ENCODE data around the gene HSPA8. TPM values are rescaled to one million over a fixed set of nuclear protein-coding genes. Genes with fewer than 3 reads are reported as not detected.

Gene HSPA8
- total and polyA plus RNA-seq, 2 experiments from 2014 or later, result 386 to 839 TPM

DNA sequence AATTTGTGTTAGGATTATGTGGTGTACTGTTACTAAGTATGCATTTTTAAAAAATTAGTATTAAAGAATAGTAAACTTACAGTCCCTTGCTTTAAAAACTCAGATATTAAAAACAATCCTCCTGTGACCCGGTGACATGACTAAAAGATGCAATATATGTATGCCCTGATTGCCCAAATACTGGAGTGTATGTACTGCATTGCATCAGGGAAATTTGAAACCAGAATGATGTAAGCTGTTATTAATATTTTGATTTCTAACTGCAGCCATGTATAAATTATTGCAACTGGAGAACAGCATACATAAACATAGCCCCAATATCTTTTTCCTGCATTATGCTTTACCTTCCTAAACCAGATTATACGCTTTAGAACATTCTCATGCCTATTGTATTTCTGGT is 3.7 kb upstream of the HSPA8 start:
- H3K27me3 ChIP-seq, result no peaks in the 10 kb centered on the region
- no peak overlapping the region for H3K27ac ChIP-seq
- peaks cover 17% of the 10 kb centered on the region for H3K4me1 ChIP-seq (ENCODE audit: low read depth)
- peak in 1 of 2 donors; percentile 64 for DNase-seq (ENCODE audit: low read depth in 1 of 2, low spot score in 1 of 2)
- no peak for TF ChIP-seq CTCF (IDR thresholded peaks at IDR 0.05; ENCODE audit: low read depth, low read length)
- H3K4me3 ChIP-seq, result no peak overlapping the region
- no peaks in the 10 kb centered on the region for H3K9me3 ChIP-seq (ENCODE audit: low read depth)
- H3K36me3 ChIP-seq, result peaks cover 2% of the 10 kb centered on the region

GRCh38 chr11:123063826-123064657 is 2.1 kb upstream of the HSPA8 start:
- peaks cover 18% of the 10 kb centered on the region for H3K36me3 ChIP-seq
- peak overlapping the region; percentile 100 for H3K27ac ChIP-seq
- no peaks in the 10 kb centered on the region for H3K9me3 ChIP-seq (ENCODE audit: low read depth)
- peaks cover 27% of the 10 kb centered on the region for H3K4me1 ChIP-seq (ENCODE audit: low read depth)
- TF ChIP-seq CTCF (IDR thresholded peaks at IDR 0.05; ENCODE audit: low read depth, low read length), result no peak
- H3K4me3 ChIP-seq, result peak overlapping the region; percentile 64
- no peak for DNase-seq (ENCODE audit: low read depth in 1 of 2, low spot score in 1 of 2)
- no peaks in the 10 kb centered on the region for H3K27me3 ChIP-seq

- no peak for TF ChIP-seq CTCF (IDR thresholded peaks at IDR 0.05; ENCODE audit: low read depth, low read length)
- peaks cover 26% of the 10 kb centered on the region for H3K36me3 ChIP-seq
- peak; percentile 52 to 74 for DNase-seq (ENCODE audit: low read depth in 1 of 2, low spot score in 1 of 2)
Measured at GRCh38 chr11:123062892-123063825, 1.2 kb upstream of the HSPA8 start.

GRCh38 chr11:123062158-123062891 is 389 bp upstream of the HSPA8 start:
- Histone ChIP-seq H3K27ac (peak overlapping the region; percentile 100), H3K4me3 (peak overlapping the region; percentile 64), H3K9me3 (ENCODE audit: low read depth) (no peaks in the 10 kb centered on the region), H3K36me3 (peaks cover 35% of the 10 kb centered on the region), H3K27me3 (no peaks in the 10 kb centered on the region), H3K4me1 (ENCODE audit: low read depth) (peaks cover 28% of the 10 kb centered on the region)
- no peak for TF ChIP-seq CTCF (IDR thresholded peaks at IDR 0.05; ENCODE audit: low read depth, low read length)
- peak; percentile 99 to 100 for DNase-seq (ENCODE audit: low read depth in 1 of 2, low spot score in 1 of 2)

More at GRCh38 chr11:123062892-123063825, 1.2 kb upstream of the HSPA8 start:
- Histone ChIP-seq H3K4me1 (ENCODE audit: low read depth) (peaks cover 28% of the 10 kb centered on the region), H3K27ac (peak overlapping the region; percentile 100), H3K4me3 (peak overlapping the region; percentile 64), H3K27me3 (no peaks in the 10 kb centered on the region), H3K9me3 (ENCODE audit: low read depth) (no peaks in the 10 kb centered on the region)

Data from cardiac muscle cell (in vitro differentiated cells and primary cell).